ENCODE results near the gene AMBN.
A peak's percentile ranks its signal among the peaks of the same experiment; 100 is the strongest.

AMBN gene

GRCh38 chr4:70651864-70652506 lies 59.9 kb downstream of the AMBN start:
- no peak overlapping the region for H3K18ac ChIP-seq (ENCODE audit: low read length)
- H3K9ac ChIP-seq (ENCODE audit: low read length) = no peak overlapping the region
- H3K36me3 ChIP-seq (ENCODE audit: control insufficient read depth in 1 of 2, insufficient read depth in 2 of 2, low read length in 2 of 2) = no peaks in the 10 kb centered on the region
- no peak overlapping the region for H2BK120ac ChIP-seq (ENCODE audit: insufficient read depth, low read length, poor library complexity)
- no CpG with 5 or more reads among the region's 4 CpGs for WGBS (ENCODE audit: extremely low coverage, insufficient coverage, insufficient read length)
- no peak overlapping the region for H2AK5ac ChIP-seq (ENCODE audit: low read length)
- H2BK5ac ChIP-seq (ENCODE audit: low read depth, low read length, poor library complexity) = no peak overlapping the region
- H2AFZ ChIP-seq (ENCODE audit: insufficient read depth, low read length, poor library complexity) = no peak overlapping the region
- no peak overlapping the region for H2BK12ac ChIP-seq (ENCODE audit: low read length)
- H3K4me3 ChIP-seq (ENCODE audit: low read depth, low read length) = no peak overlapping the region
- H4K91ac ChIP-seq (ENCODE audit: low read depth, low read length) = no peak overlapping the region
- no peak overlapping the region for H3K4me2 ChIP-seq (ENCODE audit: low read length)
- H3K4me1 ChIP-seq (ENCODE audit: control insufficient read depth in 1 of 2, insufficient read depth in 2 of 2, low read length in 2 of 2) = no peaks in the 10 kb centered on the region
- H3K79me2 ChIP-seq (ENCODE audit: control insufficient read depth, insufficient read depth, low read length, poor library complexity) = no peaks in the 10 kb centered on the region
- H4K12ac ChIP-seq (ENCODE audit: low read depth, low read length) = no peak overlapping the region
- H3K23ac ChIP-seq (ENCODE audit: low read length) = no peak overlapping the region
- H4K8ac ChIP-seq (ENCODE audit: low read depth, low read length) = no peak overlapping the region
- H3K14ac ChIP-seq (ENCODE audit: low read length) = no peak overlapping the region
- no peaks in the 10 kb centered on the region for H3K27me3 ChIP-seq (ENCODE audit: insufficient read depth, low read length)
- no peak overlapping the region for H3K27ac ChIP-seq (ENCODE audit: low read depth, low read length)
- H3K4ac ChIP-seq (ENCODE audit: low read depth, low read length) = no peak overlapping the region
- no peaks in the 10 kb centered on the region for H3K9me3 ChIP-seq (ENCODE audit: insufficient read depth, low read depth, low read length)
- peak in 1 of 2 donors; percentile 68 for DNase-seq
- no peaks in the 10 kb centered on the region for H3K79me1 ChIP-seq (ENCODE audit: low read length)

DNA sequence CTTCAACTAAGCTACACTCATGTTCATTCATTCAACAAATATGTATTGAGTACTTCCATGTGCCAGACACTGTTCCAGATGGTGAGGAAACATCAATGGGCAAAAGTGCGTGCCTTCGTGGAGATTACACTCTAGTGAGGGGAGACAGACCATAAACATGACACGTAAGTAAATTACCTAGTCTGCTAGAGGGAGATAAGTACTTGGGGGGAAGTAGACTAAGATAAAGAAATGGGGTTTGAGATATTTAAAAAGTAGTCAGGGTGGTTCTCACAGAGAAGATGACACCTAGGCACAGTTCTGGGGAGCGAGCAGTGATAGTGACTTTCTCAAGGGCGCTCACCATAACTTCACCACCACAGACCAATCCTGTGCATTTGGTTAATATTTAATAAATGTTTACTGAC lies 62.6 kb downstream of the AMBN start:
- no peak overlapping the region for H4K12ac ChIP-seq (ENCODE audit: low read depth, low read length)
- H2BK12ac ChIP-seq (ENCODE audit: low read length) = no peak overlapping the region
- H3K9me3 ChIP-seq (ENCODE audit: insufficient read depth, low read depth, low read length) = no peaks in the 10 kb centered on the region
- no peak overlapping the region for H2BK5ac ChIP-seq (ENCODE audit: low read depth, low read length, poor library complexity)
- no peak overlapping the region for H2BK120ac ChIP-seq (ENCODE audit: insufficient read depth, low read length, poor library complexity)
- no peak overlapping the region for H3K4me2 ChIP-seq (ENCODE audit: low read length)
- no peak overlapping the region for H3K4me3 ChIP-seq (ENCODE audit: low read depth, low read length)
- no peak overlapping the region for H3K18ac ChIP-seq (ENCODE audit: low read length)
- H4K91ac ChIP-seq (ENCODE audit: low read depth, low read length) = no peak overlapping the region
- no peaks in the 10 kb centered on the region for H3K36me3 ChIP-seq (ENCODE audit: control insufficient read depth in 1 of 2, insufficient read depth in 2 of 2, low read length in 2 of 2)
- no peak overlapping the region for H3K4ac ChIP-seq (ENCODE audit: low read depth, low read length)
- no peaks in the 10 kb centered on the region for H3K79me1 ChIP-seq (ENCODE audit: low read length)
- H3K23ac ChIP-seq (ENCODE audit: low read length) = no peak overlapping the region
- DNase-seq = no peak
- H3K9ac ChIP-seq (ENCODE audit: low read length) = no peak overlapping the region
- no peak overlapping the region for H3K14ac ChIP-seq (ENCODE audit: low read length)
- H3K27me3 ChIP-seq (ENCODE audit: insufficient read depth, low read length) = no peaks in the 10 kb centered on the region
- no peak overlapping the region for H2AK5ac ChIP-seq (ENCODE audit: low read length)
- no CpG with 5 or more reads among the region's 5 CpGs for WGBS (ENCODE audit: extremely low coverage, insufficient coverage, insufficient read length)
- H2AFZ ChIP-seq (ENCODE audit: insufficient read depth, low read length, poor library complexity) = no peak overlapping the region
- H3K4me1 ChIP-seq (ENCODE audit: control insufficient read depth in 1 of 2, insufficient read depth in 2 of 2, low read length in 2 of 2) = no peaks in the 10 kb centered on the region
- no peak overlapping the region for H3K27ac ChIP-seq (ENCODE audit: low read depth, low read length)
- no peak overlapping the region for H4K8ac ChIP-seq (ENCODE audit: low read depth, low read length)
- no peaks in the 10 kb centered on the region for H3K79me2 ChIP-seq (ENCODE audit: control insufficient read depth, insufficient read depth, low read length, poor library complexity)
